ENCODE measurements around the gene SLC26A4. TPM values are rescaled to one million over a fixed set of nuclear protein-coding genes. Genes with fewer than 3 reads are reported as not detected.

The SLC26A4 gene
- total and polyA plus RNA-seq, 2 donors (not counting 1 experiment from before 2014, with no cell fraction given), result 0.05 to 0.13 TPM

GRCh38 chr7:107613948-107614347 lies 46.7 kb upstream of the SLC26A4 start:
- Mint-ChIP-seq H3K4me3 (no peak overlapping the region), H3K27ac (no peak overlapping the region), H3K27me3 (no peaks in the 10 kb centered on the region), H3K4me1 (no peaks in the 10 kb centered on the region), H3K9me3 (ENCODE audit: insufficient read depth) (no peaks in the 10 kb centered on the region)
- Histone ChIP-seq H3K4me3 (ENCODE audit: control extremely low read depth in 1 of 5, extremely low read depth in 1 of 5, insufficient read depth in 1 of 5, low read depth in 2 of 5, low read length in 4 of 5) (no peak overlapping the region), H4K20me1 (ENCODE audit: control insufficient read depth, insufficient read depth, low read length, poor library complexity, severe bottlenecking) (no peaks in the 10 kb centered on the region), H3K4me2 (replicated peaks; ENCODE audit: low read depth, low read length, poor library complexity, severe bottlenecking) (no peak overlapping the region), H3K79me2 (ENCODE audit: control insufficient read depth, insufficient read depth, low read length) (no peaks in the 10 kb centered on the region), H3K9ac (ENCODE audit: low read length) (no peak overlapping the region), H3K36me3 (replicated peaks in 1 of 2; ENCODE audit: control extremely low read depth in 1 of 2, control insufficient read depth in 1 of 2, extremely low read depth in 1 of 2, insufficient read depth in 2 of 2, low read length in 1 of 2) (peaks cover 6 to 12% of the 10 kb centered on the region in 2 experiments), H3K27ac (ENCODE audit: low read length in 2 of 2) (no peak overlapping the region), H3K9me3 (ENCODE audit: control extremely low read depth in 1 of 3, control insufficient read depth in 2 of 3, insufficient read depth in 1 of 3, low read length in 2 of 3) (no peaks in the 10 kb centered on the region), H2AFZ (ENCODE audit: insufficient read depth, low read depth, low read length, poor library complexity, severe bottlenecking) (no peak overlapping the region), H3K4me1 (ENCODE audit: control insufficient read depth in 2 of 2, insufficient read depth in 2 of 2, low read length in 2 of 2) (no peaks in the 10 kb centered on the region), H3K27me3 (replicated peaks in 1 of 4; ENCODE audit: control extremely low read depth in 1 of 4, control insufficient read depth in 3 of 4, insufficient read depth in 4 of 4, low read length in 3 of 4) (no peaks in the 10 kb centered on the region)
- DNase-seq, result no peak
- intact Hi-C loops (cut with micrococcal nuclease), result no loop called here
- CTCF ChIA-PET, result no interaction called here
- POLR2A ChIA-PET, result no interaction called here
- TF ChIP-seq CTCF (IDR thresholded peaks at IDR 0.05) (no peak), EZH2 (IDR thresholded peaks at IDR 0.05; ENCODE audit: borderline replicate concordance, insufficient read depth, low read depth, low read length, poor library complexity, severe bottlenecking) (no peak)
- ATAC-seq (ENCODE audit: low read depth), result no peak

GRCh38 chr7:107614425-107614824 lies 46.2 kb upstream of the SLC26A4 start:
- ATAC-seq (ENCODE audit: low read depth) (no peak), DNase-seq (no peak)
- Histone ChIP-seq H3K36me3 (replicated peaks in 1 of 2; ENCODE audit: control extremely low read depth in 1 of 2, control insufficient read depth in 1 of 2, extremely low read depth in 1 of 2, insufficient read depth in 2 of 2, low read length in 1 of 2) (peaks cover 3 to 12% of the 10 kb centered on the region in 2 experiments), H3K9ac (ENCODE audit: low read length) (no peak overlapping the region), H3K27me3 (replicated peaks in 1 of 4; ENCODE audit: control extremely low read depth in 1 of 4, control insufficient read depth in 3 of 4, insufficient read depth in 4 of 4, low read length in 3 of 4) (no peaks in the 10 kb centered on the region), H3K27ac (ENCODE audit: low read length in 2 of 2) (no peak overlapping the region), H4K20me1 (ENCODE audit: control insufficient read depth, insufficient read depth, low read length, poor library complexity, severe bottlenecking) (no peaks in the 10 kb centered on the region), H3K4me1 (ENCODE audit: control insufficient read depth in 2 of 2, insufficient read depth in 2 of 2, low read length in 2 of 2) (no peaks in the 10 kb centered on the region), H3K4me2 (replicated peaks; ENCODE audit: low read depth, low read length, poor library complexity, severe bottlenecking) (no peak overlapping the region), H2AFZ (ENCODE audit: insufficient read depth, low read depth, low read length, poor library complexity, severe bottlenecking) (no peak overlapping the region), H3K79me2 (ENCODE audit: control insufficient read depth, insufficient read depth, low read length) (no peaks in the 10 kb centered on the region), H3K4me3 (ENCODE audit: control extremely low read depth in 1 of 5, extremely low read depth in 1 of 5, insufficient read depth in 1 of 5, low read depth in 2 of 5, low read length in 4 of 5) (no peak overlapping the region), H3K9me3 (ENCODE audit: control extremely low read depth in 1 of 3, control insufficient read depth in 2 of 3, insufficient read depth in 1 of 3, low read length in 2 of 3) (no peaks in the 10 kb centered on the region)
- ChIA-PET CTCF (no interaction called here), POLR2A (no interaction called here)
- Mint-ChIP-seq H3K27me3 (no peaks in the 10 kb centered on the region), H3K4me3 (no peak overlapping the region), H3K4me1 (no peaks in the 10 kb centered on the region), H3K9me3 (ENCODE audit: insufficient read depth) (no peaks in the 10 kb centered on the region), H3K27ac (no peak overlapping the region)
- intact Hi-C loops (cut with micrococcal nuclease), result no loop called here
- TF ChIP-seq CTCF (IDR thresholded peaks at IDR 0.05) (no peak), EZH2 (IDR thresholded peaks at IDR 0.05; ENCODE audit: borderline replicate concordance, insufficient read depth, low read depth, low read length, poor library complexity, severe bottlenecking) (no peak)
